ENCODE results near the gene CBFA2T2. TPM values are rescaled to one million over a fixed set of nuclear protein-coding genes. Genes with fewer than 3 reads are reported as not detected.
A peak's percentile ranks its signal among the peaks of the same experiment; 100 is the strongest.
"Not testable (repeated sequence)": the region's sequence is repeated elsewhere in the genome, so short reads cannot be mapped to it uniquely, and the experiment has no call there.

CBFA2T2 gene
- total RNA-seq, 2 donors from 2014 or later = 10.6 to 12.5 TPM

- no peak for TF ChIP-seq CTCF (IDR thresholded peaks at IDR 0.05)
- no peak for TF ChIP-seq POLR2A (IDR thresholded peaks at IDR 0.05)
- 32 to 50% methylated on average over 4 of the region's 4 CpGs for WGBS, 2 donors
- intact Hi-C loops (cut with DNase I) = loop anchor here (10.0 kb wide), 1 partner anchor 204 kb away; no protein-coding TSS in a partner anchor
Measured at GRCh38 chr20:33450867-33451266, 39.0 kb upstream of the CBFA2T2 start.

GRCh38 chr20:33456916-33457642, 32.8 kb upstream of the CBFA2T2 start:
- H3K27ac ChIP-seq; H3K4me3 ChIP-seq; H3K9me3 ChIP-seq; H3K36me3 ChIP-seq (replicated peaks in 1 of 2; ENCODE audit: insufficient read depth in 1 of 2, low read depth in 2 of 2); H3K27me3 ChIP-seq; H3K4me1 ChIP-seq: not testable (repeated sequence)
- intact Hi-C loops (cut with DNase I) = loop anchor here (10.0 kb wide), 1 partner anchor 198 kb away; no protein-coding TSS in a partner anchor
- ATAC-seq = peak; percentile 97
- WGBS, 2 donors = 20 to 94% methylated on average over 1 to 5 of the region's 6 CpGs
- TF ChIP-seq CTCF (IDR thresholded peaks at IDR 0.05) = peak; percentile 86 to 95 (median 93)
- DNase-seq = peak; percentile 84 to 88 (median 86)

More at GRCh38 chr20:33450867-33451266, 39.0 kb upstream of the CBFA2T2 start:
- no peaks in the 10 kb centered on the region for H3K9me3 ChIP-seq
- ATAC-seq = peak; percentile 12
- no peak overlapping the region for H3K4me3 ChIP-seq
- peak in 1 of 4 donors; percentile 14 for DNase-seq
- H3K27me3 ChIP-seq = no peaks in the 10 kb centered on the region
- H3K36me3 ChIP-seq (replicated peaks in 1 of 2; ENCODE audit: insufficient read depth in 1 of 2, low read depth in 2 of 2) = no peaks in the 10 kb centered on the region
- no peaks in the 10 kb centered on the region for H3K4me1 ChIP-seq
- H3K27ac ChIP-seq = no peak overlapping the region

DNA sequence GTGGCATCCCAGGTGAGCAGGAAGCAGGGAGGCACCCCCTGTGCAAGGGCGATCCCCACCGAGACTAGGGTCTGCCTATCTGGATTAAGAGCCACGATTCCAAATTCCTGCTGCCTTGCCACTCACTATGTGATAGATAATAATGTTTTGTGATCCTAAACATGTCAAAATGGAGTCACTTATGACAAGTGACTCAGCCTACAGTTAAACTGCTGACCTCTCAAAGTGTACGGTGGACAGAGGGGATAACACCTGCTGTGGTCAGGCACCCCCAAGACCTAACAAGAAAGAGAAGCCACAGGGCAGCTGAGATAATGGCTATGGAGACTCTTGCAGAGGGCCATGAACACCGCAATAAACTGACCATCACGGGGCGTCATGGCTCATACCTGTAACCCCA, 30.3 kb upstream of the CBFA2T2 start:
- WGBS, 2 donors = 71 to 90% methylated on average over 7 of the region's 7 CpGs
- no peak overlapping the region for H3K4me3 ChIP-seq
- no peaks in the 10 kb centered on the region for H3K9me3 ChIP-seq
- DNase-seq (no peak), ATAC-seq (no peak)
- H3K27ac ChIP-seq = no peak overlapping the region
- no peaks in the 10 kb centered on the region for H3K36me3 ChIP-seq (replicated peaks in 1 of 2; ENCODE audit: insufficient read depth in 1 of 2, low read depth in 2 of 2)
- intact Hi-C loops (cut with DNase I) = loop anchor here (10.0 kb wide), 1 partner anchor 195 kb away; no protein-coding TSS in a partner anchor
- TF ChIP-seq POLR2A (IDR thresholded peaks at IDR 0.05) = no peak
- TF ChIP-seq CTCF (IDR thresholded peaks at IDR 0.05) = no peak
- H3K27me3 ChIP-seq = no peaks in the 10 kb centered on the region
- no peaks in the 10 kb centered on the region for H3K4me1 ChIP-seq

DNA sequence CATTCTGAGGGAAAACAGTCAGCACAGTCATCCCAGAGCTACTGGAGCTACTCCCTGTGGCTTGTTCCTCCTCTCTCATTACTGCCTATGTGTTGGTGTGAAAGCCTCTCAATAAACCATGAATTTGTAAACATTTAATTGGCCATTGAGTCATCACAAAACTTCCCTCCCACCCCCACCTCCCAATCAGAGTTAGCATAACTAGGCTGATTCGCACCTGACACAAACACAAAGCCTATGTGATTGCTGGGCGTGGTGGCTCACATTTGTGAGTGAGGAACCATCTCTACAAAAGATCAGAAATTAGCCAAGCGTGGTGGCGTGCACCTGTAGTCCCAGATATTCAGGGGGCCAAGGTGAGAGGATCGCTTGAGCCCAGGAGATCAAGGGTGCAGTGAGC, 29.2 kb upstream of the CBFA2T2 start:
- no peak for ATAC-seq
- Histone ChIP-seq H3K27ac (no peak overlapping the region), H3K36me3 (replicated peaks in 1 of 2; ENCODE audit: insufficient read depth in 1 of 2, low read depth in 2 of 2) (no peaks in the 10 kb centered on the region), H3K9me3 (no peaks in the 10 kb centered on the region), H3K27me3 (no peaks in the 10 kb centered on the region), H3K4me3 (no peak overlapping the region), H3K4me1 (no peaks in the 10 kb centered on the region)
- intact Hi-C loops (cut with DNase I) = loop anchor here (5.0 kb wide), 1 partner anchor 212 kb away; the partner anchor contains the start of gene NECAB3
- 89 to 93% methylated on average over 5 of the region's 5 CpGs for WGBS, 2 donors
- TF ChIP-seq CTCF (IDR thresholded peaks at IDR 0.05) (no peak), POLR2A (IDR thresholded peaks at IDR 0.05) (no peak)
- no peak for DNase-seq
